ENCODE measurements around the gene ZBBX. TPM values are rescaled to one million over a fixed set of nuclear protein-coding genes. Genes with fewer than 3 reads are reported as not detected.

Gene ZBBX
- polyA plus RNA-seq, 2 of the 4 experiments (the other 2 are of a cell fraction), result 0.05 TPM; not detected in 1

DNA sequence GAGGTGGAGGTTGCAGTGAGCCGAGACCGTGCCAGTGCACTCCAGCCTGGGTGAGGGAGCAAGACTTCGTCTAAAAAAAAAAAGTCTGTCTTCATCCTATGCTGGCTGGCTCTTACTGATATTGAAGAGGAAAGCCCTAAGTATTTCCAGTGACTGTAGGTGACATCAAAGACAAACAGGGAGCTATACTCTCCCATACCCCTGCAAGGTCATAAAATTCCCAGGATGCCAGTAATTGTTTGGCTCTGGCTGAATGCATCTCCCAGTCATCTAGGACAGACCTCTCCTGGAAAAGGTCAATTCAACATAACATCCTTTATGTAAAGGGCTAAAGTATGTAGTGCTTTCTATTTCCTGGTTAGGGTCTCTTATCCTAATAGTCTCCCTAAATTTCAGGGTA is 8.0 kb downstream of the ZBBX start:
- FAIRE-seq (no peak), DNase-seq (ENCODE audit: low read depth in 1 of 2, low spot score in 1 of 2) (no peak), ATAC-seq (no peak)
- Histone ChIP-seq H3K4me2 (no peak overlapping the region), H3K9me3 (no peaks in the 10 kb centered on the region), H3K4me3 (no peak overlapping the region), H3K4me1 (no peaks in the 10 kb centered on the region), H3K27ac (no peak overlapping the region)
- WGBS (ENCODE audit: missing lambda C conversion rate), result 61% methylated on average over 3 of the region's 3 CpGs
- TF ChIP-seq RCOR1 (IDR thresholded peaks at IDR 0.05; ENCODE audit: low read depth, low read length), result no peak
- POLR2A ChIA-PET, result no interaction called here
- CTCF ChIA-PET, result interaction anchor here (1.3 kb wide), 1 partner anchor 8 kb away, joined by 6 read pairs; the partner anchor contains the start of gene ZBBX

DNA sequence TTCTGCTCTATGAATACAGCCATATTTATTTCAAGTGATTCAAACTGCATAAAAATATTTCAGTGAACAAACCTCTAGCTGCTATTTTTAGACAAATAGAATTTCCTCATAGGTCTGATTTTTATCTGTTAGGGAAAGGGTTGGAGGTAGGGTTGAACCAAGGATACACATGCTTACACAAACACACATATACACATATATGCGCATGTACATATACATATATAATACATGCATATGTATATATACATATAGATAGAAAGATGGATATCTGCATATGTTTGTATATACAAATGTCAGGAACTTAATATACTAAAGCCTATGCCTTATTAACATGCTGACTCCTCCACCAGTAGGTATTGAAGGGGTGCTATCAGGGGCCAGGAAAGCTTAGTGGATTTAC is 18.1 kb downstream of the ZBBX start:
- no peak for ATAC-seq

DNA sequence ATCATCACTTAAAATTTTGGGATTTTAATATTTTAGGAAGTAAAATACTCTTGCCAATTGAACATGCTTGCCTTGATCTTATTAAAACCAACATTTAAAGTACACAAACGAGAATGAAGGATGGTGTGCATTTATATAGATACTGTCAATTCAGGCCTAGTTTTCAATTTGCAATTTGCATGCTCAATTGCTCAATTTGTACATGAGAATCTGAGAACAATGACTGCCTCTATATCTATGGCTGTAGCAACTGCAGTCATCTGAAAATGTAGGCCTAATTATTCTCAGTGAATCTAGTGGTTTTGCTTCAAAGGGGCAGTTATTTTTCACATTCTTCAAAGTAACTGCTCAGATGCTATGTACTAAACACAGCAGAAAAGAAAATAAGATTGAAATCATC is 18.8 kb downstream of the ZBBX start:
- Histone ChIP-seq H3K27ac (no peak overlapping the region), H3K4me3 (no peak overlapping the region), H3K4me2 (no peak overlapping the region), H3K4me1 (no peaks in the 10 kb centered on the region), H3K9me3 (no peaks in the 10 kb centered on the region)
- no peak for ATAC-seq
- FAIRE-seq, result no peak
- whole genome bisulfite sequencing (ENCODE audit: missing lambda C conversion rate), result 11% methylated on average over 1 of the region's 1 CpG
- ChIA-PET CTCF (no interaction called here), POLR2A (no interaction called here)
- TF ChIP-seq RNF2 (IDR thresholded peaks at IDR 0.05; ENCODE audit: borderline replicate concordance, low read depth) (no peak), ZFP36 (IDR thresholded peaks at IDR 0.05; ENCODE audit: borderline replicate concordance, partially characterized antibody) (no peak), FOXS1 (CRISPR knock-in tag; IDR thresholded peaks at IDR 0.05) (no peak), JUN (IDR thresholded peaks at IDR 0.05) (no peak)
- TF ChIP-seq, protein P1, sequence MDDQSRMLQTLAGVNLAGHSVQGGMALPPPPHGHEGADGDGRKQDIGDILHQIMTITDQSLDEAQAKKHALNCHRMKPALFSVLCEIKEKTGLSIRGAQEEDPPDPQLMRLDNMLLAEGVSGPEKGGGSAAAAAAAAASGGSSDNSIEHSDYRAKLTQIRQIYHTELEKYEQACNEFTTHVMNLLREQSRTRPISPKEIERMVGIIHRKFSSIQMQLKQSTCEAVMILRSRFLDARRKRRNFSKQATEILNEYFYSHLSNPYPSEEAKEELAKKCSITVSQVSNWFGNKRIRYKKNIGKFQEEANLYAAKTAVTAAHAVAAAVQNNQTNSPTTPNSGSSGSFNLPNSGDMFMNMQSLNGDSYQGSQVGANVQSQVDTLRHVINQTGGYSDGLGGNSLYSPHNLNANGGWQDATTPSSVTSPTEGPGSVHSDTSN (IDR thresholded peaks at IDR 0.05), result no peak
- DNase-seq (ENCODE audit: low read depth in 1 of 2, low spot score in 1 of 2), result no peak

More for the DNA sequence above, 18.1 kb downstream of the ZBBX start:
- Histone ChIP-seq H3K9me3 (no peaks in the 10 kb centered on the region), H3K4me3 (no peak overlapping the region), H3K4me2 (no peak overlapping the region), H3K4me1 (no peaks in the 10 kb centered on the region), H3K27ac (no peak overlapping the region)
- TF ChIP-seq CBX2 (IDR thresholded peaks at IDR 0.05; ENCODE audit: borderline replicate concordance, low read depth), result no peak
- no peak for TF ChIP-seq CHD4 (IDR thresholded peaks at IDR 0.05; ENCODE audit: borderline replicate concordance)
- TF ChIP-seq HOXB13 (CRISPR knock-in tag; IDR thresholded peaks at IDR 0.05; ENCODE audit: low read depth), result no peak
- TF ChIP-seq SMC3 (IDR thresholded peaks at IDR 0.05), result no peak
- TF ChIP-seq GATA3 (IDR thresholded peaks at IDR 0.05; ENCODE audit: borderline replicate concordance), result no peak
- TF ChIP-seq EP300 (IDR thresholded peaks at IDR 0.05), result no peak
- no peak for TF ChIP-seq ESRRA (IDR thresholded peaks at IDR 0.05; ENCODE audit: borderline replicate concordance, low read length)
- TF ChIP-seq RFX5 (IDR thresholded peaks at IDR 0.05), result no peak
- TF ChIP-seq, protein P2, sequence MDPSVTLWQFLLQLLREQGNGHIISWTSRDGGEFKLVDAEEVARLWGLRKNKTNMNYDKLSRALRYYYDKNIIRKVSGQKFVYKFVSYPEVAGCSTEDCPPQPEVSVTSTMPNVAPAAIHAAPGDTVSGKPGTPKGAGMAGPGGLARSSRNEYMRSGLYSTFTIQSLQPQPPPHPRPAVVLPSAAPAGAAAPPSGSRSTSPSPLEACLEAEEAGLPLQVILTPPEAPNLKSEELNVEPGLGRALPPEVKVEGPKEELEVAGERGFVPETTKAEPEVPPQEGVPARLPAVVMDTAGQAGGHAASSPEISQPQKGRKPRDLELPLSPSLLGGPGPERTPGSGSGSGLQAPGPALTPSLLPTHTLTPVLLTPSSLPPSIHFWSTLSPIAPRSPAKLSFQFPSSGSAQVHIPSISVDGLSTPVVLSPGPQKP (IDR thresholded peaks at IDR 0.05; ENCODE audit: low read depth, low read length), result no peak
- no peak for TF ChIP-seq ZSCAN20 (CRISPR knock-in tag; IDR thresholded peaks at IDR 0.05)
- TF ChIP-seq KDM5A (IDR thresholded peaks at IDR 0.05), result no peak
- TF ChIP-seq, protein P3, sequence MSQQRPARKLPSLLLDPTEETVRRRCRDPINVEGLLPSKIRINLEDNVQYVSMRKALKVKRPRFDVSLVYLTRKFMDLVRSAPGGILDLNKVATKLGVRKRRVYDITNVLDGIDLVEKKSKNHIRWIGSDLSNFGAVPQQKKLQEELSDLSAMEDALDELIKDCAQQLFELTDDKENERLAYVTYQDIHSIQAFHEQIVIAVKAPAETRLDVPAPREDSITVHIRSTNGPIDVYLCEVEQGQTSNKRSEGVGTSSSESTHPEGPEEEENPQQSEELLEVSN (IDR thresholded peaks at IDR 0.05; ENCODE audit: borderline replicate concordance, low read depth), result no peak
- no peak for TF ChIP-seq RAD21 (conservative IDR thresholded peaks at IDR 0.05 in 1 of 2, IDR thresholded peaks at IDR 0.05 in 1 of 2)
- TF ChIP-seq FOSL2 (IDR thresholded peaks at IDR 0.05), result no peak
- TF ChIP-seq FOSL2 (CRISPR knock-in tag; IDR thresholded peaks at IDR 0.05), result no peak
- TF ChIP-seq RNF2 (IDR thresholded peaks at IDR 0.05; ENCODE audit: borderline replicate concordance, low read depth), result no peak
- no peak for TF ChIP-seq ZNF302 (CRISPR knock-in tag; IDR thresholded peaks at IDR 0.05)
- FAIRE-seq (no peak), DNase-seq (ENCODE audit: low read depth in 1 of 2, low spot score in 1 of 2) (no peak)
- ChIA-PET CTCF (no interaction called here), POLR2A (no interaction called here)
- 92% methylated on average over 1 of the region's 1 CpG for WGBS (ENCODE audit: missing lambda C conversion rate)

Data from A549 (cell line).